Retina (tissue), 1 donor: ENCODE results near the gene CSNK2A1.
"Not testable (repeated sequence)": the region's sequence is repeated elsewhere in the genome, so short reads cannot be mapped to it uniquely, and the experiment has no call there.

ENCODE experiments used
- DNase-seq: peaks from one replicate; pipeline ENCODE4 v3.0.0-alpha.2; 2016

Gene CSNK2A1

DNA sequence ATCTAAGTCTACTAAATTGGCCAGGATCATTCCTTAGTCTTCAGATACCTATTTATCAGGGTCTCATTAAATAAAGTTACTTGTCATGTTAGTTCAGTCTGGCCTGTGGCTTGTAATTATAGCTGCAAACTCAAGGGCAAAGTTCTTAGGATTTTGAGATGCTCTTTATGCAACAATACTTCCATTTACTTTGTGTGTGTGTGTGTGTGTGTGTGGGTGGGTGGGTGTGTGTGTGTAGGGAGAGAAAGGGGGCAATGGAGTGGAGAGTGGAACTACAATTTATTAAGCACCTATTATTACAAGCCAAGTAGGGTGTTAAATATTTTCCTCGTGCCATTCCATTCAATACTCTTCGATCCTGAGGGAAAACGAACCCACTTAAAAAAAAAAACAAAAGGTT lies 63.5 kb downstream of the CSNK2A1 start:
- no peak for DNase-seq

DNA sequence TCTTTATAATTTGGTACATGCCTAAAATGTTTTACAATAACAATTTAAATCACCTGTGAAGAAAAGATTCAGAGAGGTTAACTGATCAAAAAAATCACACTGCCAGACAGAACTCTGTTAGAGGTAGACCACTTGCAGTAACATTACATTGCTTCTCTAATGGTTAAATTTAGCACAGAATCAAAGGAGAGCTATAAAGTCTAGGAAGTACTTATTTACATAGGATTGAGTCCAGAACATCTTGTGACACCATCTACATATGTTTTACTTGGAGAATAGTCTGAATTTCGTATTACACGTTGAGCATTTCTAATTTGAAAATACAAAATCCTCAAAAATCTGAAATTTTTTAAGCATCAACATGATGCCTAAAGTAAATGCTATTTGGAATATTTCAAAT lies 64.1 kb downstream of the CSNK2A1 start:
- no peak for DNase-seq

DNA sequence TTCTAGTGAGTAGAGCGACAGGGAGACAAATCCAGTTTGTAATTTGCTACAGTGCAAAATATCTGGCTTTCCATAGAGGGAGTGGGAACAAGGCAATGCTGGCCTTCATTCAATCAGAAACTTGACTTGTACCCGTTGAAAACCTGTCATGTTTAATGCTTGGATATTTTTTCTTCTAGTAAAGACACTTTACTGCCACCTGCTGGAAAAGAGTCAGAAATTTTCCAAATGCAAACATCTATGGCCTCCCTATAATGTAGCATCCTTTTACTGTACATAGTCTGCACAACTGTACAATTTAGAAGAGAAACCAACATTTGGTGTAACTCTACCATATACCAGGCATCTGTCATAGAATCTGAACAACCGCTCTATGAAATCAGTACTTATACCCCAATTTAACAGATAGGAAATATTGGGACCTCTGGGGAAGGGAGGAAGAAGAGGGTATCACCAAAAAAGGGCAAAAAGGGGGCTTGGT lies 64.6 kb downstream of the CSNK2A1 start:
- peak; percentile 56 for DNase-seq

DNA sequence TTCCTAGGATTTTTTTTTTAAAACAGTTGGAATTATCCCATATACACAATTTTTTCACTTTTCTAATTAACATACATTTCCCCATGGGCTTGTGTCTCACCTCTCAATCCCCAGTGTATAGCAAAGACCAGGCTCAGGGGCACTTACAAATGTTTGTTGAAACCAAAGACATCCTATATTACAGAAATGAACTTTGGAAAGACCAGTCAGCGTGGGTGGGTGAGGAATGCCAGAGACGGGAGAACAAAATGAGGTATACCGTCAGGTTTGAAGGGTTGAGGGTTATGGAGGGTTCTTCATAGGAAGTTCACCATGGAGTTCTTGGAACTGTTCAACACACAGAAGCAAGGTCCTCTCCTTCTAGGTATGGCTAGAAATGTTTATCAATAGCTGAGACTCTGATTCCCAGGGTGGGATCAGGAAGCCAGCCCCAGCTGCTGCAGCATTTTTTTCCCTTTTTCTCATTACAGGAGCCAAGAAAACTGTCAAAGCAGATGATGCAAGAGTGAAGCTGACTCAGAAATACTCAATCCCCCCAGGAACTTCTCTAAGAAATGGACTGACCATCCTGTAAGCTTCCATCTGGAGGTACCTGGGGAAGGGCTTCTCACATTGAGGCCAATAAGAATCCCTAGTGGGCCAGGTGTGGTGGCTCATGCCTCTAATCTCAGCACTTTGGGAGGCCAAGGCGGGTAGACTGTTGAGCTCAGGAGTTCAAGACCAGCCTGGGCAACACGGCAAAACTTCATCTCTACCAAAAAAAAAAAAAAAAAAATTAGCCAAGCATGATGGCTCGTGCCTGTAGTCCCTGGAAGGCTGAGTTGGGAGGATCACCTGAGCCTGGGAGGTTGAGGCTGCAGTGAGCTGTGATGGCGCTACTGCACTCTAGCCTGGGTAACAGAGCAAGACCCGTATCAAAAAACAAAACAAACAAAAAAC lies 65.3 kb downstream of the CSNK2A1 start:
- no peak for DNase-seq

DNA sequence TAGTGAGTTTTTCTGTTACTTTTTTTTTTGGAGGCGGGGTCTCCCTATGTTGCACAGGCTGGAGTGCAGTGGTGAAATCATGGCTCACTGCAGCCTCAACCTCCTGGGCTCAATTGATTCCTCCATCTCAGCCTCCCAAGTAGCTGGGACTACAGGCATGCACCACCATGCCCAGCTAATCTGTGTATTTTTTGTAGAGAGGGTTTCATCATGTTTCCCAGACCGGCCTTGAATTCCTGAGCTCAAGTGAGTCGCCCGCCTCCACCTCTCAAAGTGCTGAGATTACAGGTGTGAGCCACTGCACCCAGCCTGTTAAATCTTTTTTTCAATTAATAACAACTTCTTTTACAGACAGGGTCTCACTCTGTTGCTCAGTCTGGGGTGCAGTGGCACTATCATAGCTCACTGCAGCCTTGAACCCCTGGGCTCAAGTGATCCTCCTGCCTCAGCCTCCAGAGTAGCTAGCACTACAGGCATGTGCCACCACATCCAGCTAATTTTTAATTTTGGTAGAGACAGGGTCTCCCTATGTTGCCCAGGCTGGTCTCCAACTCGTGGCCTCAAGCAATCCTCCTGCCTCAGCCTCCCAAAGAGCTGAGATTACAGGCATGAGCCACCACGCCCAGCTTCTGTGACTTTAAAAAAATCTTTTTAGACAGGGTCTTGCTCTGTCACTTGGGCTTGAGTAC lies 66.9 kb downstream of the CSNK2A1 start:
- DNase-seq: not testable (repeated sequence)

DNA sequence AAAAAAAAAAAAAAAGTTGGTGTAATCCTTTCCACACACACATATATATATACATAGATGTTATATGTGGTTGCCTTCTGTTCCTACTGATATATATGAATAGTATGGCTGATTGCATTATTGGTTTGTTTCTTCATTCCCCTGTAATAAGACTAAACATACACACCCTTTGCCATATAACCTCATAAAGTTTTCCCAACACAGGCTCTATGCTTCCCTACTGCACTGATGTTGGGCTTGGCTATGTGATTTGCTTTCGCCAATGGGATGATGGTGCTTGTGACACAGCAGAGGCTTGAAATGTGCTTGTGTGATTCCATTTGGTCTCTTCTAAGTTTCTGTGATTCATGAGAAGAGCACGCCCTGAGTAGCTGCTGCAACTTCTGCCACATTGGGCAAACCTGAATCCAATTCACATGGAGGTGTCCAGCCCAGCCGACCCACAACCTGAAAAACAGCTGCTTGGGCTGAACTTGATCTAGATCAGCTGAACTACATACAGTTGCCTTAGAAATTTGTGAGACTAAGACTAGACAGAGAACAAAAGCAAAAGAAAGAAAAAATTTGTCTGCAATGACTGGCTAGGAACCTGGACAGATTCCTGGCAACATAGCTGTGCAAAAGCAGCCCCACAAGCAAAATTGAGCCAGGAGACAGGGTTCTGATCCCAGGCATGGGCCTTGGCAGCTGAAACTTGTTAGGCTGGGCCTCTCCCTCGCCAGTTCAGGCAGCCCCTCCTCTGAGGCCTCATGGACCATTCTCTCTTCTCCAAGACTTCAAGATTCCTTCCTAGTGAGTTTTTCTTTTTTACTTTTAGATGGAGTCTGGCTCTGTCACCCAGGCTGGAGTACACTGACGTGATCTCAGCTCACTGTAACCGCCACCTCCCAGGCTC lies 67.9 kb downstream of the CSNK2A1 start:
- no peak for DNase-seq

DNA sequence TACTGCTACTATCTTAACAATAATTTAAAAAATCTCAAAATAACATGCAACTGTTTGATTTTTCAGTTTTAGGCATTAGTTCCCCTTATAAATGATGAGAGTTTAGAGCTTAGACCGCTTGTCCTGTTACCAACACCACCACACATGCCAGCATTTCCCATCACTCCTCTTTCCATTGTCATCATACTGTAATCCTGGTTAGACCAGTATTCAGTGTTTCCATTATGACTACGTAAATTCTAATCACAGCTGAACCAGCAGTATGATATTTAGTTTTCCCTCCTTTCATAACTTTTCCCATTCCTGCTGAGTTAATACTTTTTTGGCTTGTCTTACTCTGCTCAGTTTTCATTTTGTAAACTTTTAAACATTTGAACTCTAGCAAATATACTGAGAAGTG lies 69.0 kb downstream of the CSNK2A1 start:
- DNase-seq: no peak

DNA sequence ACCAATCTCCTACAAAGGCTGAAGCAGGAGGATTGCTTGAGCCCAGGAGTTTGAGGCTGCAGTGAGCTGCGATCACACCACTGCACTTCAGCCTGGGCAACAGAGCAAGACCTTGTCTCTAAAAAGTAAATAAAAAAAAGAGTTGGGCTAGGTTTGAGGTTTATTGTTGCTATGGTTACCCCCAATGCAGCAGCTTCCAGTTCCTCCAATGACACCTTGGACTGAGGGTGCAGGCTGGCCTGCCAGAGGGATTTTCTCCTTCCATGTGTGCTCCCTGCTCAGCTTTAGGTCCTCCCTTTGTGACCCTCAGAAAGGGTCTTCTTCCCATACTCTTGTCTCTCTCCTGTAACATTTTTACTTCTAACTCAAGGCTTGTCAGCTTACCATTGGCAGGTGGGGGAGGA lies 70.7 kb downstream of the CSNK2A1 start:
- DNase-seq: no peak

DNA sequence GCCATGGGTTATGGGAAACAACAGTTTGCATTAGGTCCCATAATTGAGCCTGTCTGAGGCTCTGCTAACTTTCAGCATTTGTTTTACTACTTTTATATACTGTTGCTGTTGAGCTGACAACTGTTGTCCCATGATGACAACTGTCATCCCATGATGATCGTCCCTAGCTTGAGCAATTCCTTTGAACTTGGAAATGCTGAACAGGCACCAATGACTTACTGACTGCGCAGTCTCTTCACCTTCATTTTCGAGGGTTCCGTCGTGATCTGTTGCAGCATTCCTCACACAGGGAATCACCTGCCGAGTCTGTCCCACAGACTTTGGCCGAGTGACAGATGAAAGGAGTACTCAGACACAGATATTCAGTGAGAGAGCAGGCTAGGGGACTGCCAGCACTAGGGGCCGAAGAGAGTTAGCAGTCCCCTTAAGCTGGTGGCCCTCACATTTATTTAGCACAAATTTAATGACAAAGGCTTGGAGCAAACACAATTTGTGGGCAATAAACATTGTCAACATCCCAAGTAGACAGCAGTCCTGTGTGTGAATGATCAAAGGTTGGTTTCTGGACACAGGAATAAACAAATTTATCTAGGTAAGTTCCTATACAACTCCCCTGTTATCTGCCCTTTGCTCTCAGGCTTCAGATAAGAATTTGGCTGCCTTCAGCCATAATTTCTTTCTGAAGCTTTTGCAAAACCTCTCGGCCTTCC lies 71.3 kb downstream of the CSNK2A1 start:
- no peak for DNase-seq

DNA sequence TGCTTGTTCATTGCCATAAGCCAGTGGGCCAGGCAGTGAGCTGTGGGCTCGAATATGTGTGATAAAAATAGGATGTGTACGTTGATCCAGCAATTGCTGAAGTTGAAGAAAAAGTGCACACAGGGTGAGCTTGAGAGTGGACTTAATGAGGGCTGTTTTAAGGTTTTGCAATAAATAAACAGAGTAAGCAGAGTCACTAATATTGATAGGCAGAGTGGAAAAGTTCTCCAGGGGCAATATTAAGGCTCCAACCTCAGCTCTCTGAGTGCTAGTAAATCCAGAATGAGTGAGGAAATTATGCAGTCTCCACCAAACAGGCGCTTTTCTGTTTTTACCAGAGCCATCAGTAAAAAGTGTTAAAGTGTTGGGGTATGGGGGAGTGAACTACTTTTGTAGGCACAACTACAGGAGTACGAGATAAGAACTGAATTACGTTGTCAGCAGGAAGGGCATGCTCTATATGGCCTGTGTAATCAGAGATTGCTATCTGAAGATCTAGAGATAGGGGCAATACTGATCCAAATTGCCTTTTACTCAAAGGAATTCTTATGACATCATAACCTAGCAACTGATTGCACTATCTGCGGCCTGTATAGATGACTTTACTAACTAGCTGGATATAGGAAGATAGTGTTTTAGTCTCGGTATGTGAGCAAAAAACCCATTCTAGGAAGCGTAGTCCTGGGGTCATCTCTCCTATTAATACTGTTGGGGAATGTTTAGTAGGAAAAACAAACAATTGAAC lies 73.7 kb downstream of the CSNK2A1 start:
- no peak for DNase-seq

DNA sequence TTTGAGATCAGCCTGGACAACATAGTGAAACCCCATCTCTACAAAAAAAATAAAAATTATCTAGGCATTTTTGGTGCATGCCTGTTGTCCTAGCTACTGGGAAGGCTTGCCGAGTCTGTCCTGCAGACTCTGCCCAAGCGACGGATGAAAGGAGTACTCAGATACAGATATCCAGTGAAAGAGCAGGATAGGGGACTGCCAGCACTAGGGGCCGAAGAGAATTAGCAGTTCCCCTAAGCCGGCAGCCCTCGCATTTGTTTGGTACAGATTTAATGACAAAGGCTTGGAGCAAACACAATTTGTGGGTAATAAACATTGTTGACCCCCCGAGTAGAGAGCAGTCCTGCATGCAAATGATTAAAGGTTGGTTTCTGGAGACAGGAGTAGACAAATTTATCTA lies 75.8 kb downstream of the CSNK2A1 start:
- no peak for DNase-seq

DNA sequence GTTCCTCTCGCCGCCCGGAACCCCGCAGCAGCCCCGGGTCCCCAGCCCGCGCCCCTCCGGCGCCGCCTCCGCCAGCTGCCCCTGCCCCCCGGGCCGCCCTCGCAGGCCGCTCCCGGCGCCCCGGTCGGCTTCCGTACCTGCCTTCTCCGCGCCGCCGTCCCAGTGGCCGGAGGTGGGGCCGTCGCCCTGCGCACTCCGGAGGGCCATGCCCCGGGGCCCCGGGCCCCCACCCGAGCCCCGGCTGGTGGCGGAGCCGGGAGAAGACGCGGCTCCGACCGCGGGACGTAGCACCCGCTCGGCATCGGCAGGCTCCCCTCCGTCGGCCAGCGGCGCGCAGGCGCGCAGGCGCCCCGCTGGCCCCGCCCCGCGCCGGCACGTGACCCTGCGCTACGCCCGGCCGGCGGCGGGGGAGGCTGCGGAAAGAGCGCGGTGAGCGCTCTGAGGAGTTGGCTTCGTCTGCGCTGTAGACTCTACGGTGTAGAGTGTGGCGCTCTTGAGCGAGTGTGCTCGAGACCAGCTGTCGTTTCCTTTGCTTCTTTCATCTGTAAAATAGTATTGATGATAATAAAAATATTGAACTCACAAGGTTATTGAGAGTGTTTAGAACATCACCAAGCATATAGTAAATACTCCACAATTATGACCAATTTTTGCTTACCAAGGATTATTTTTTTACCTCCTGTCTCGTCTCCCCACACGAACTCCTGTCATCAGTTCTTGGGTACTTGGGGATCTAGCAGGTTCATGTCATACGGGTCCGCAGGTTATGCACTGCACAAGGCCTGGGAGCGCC lies 81.2 kb downstream of the CSNK2A1 start, which contains the start of gene TBC1D20:
Gene TBC1D20, minus strand, starts transcription at position 335 of the 793 bp plus-strand sequence. Its CDS starts 128 bp downstream, at position 207.
- DNase-seq: peak; percentile 83

DNA sequence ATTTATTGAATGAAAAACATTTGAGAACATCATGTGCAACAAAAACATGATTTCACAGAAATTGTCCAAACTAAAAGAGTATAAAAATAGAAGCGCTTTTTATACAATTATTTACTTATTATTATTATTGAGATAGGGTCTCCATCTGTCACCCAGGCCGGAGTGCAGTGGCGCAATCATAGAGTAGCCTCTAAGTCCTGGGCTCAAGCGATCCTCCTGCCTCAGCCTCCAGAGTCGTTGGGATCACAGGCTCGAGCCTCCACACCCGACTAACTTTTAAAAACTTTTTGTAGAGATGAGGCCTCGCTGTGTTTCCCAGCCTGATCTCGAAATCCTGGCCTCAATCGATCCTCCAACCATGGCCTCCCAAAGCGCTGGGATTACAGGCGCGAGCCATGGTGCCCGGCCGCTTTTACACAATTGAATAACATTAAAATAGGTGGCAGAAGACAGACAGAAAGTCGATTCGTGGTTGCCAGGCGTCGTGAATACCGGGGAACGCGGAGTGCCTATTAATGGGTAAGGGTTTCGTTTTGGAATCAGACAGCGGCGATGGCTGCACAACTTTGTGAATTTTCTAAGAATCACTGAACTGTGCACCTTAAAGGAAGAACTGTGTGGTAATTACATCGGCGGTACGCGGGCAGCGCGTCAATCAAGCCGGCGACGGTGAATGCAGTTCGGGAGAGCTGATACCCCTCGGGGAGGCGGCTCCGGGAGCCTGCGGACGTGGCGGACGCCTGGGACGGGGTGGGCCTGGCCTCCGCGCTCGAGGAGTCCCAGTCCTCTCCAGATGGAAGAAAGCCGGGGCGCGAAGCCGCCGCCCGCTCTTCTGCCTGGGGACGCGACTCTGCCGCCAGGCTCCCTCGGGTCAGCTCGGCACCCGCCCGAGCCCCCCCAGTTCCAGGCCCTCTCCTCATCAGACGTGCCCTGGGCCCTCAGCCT lies 82.1 kb downstream of the CSNK2A1 start:
- DNase-seq: peak; percentile 80

DNA sequence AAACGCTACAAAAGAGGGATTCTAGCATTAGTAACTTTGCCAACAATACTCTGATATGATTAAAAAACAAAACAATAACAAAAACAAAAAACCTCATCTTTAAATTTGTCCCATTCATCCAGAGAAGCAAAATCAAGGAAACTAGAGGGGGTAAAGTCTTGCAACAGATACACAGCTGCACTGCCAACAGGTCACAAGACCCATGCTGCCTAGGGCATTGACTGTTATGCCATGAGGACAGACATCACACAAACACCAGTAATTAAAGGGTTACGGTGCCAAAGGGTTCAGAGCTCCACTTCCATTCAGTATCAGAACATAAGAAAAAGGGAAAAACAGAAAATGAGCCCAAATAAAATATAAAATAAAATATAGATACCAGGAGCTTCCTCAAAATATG lies 82.9 kb downstream of the CSNK2A1 start:
- DNase-seq: no peak

DNA sequence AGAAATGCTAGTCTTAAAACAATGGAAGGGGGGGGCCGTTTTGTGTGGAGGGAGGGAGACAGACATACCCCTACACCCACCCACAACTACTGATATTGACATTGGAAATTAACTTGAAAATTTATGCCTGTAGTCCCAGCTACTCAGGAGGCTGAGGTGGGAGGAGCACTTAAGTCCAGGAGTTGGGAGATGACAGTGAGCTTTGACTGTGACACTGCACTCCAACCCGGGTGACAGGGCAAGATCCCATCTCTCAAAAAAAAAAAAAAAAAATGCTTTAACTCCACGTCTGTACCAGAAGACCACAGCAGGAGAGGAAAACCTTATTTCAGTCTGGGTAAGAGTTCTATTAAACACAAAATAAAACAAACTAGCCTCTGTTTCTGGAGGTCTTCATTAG lies 83.4 kb downstream of the CSNK2A1 start:
- DNase-seq: no peak

DNA sequence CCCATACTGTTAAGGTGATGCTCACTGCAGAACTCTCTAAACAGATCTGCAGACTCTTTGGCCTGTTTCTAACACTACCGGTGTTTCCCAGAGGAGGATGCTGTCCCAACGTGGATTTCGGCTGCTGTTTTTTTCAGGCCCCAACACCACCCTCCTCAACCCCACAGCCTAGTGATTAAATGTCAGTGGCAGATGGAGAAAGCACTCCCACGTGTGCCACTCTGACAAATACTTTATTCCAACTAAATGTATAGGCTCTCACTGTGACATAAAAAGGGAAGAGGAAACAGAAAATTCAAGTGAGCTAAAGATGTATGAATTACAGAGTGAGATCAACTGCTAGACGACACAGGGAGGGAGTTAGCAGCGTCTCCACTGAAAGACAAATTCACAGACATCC lies 84.8 kb downstream of the CSNK2A1 start:
- DNase-seq: no peak

DNA sequence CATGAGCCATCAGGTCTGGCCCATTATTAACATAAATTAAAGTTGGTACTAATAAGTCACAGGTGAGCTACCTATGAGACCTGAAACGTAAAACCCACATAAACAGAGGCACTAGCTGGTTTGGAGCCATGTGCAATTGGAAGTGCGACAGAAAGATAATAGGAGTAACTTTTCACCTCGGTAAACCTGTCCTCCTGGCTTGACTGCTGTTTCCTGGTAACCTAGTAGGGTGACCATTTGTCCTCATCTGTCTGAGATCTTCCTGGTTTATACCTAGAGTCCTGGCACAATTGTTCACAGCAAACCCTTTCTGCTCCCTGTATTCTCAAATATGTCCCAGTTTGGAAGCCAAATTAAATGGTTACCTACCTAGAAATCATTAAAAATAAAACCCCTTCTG lies 88.6 kb downstream of the CSNK2A1 start:
- DNase-seq: no peak

DNA sequence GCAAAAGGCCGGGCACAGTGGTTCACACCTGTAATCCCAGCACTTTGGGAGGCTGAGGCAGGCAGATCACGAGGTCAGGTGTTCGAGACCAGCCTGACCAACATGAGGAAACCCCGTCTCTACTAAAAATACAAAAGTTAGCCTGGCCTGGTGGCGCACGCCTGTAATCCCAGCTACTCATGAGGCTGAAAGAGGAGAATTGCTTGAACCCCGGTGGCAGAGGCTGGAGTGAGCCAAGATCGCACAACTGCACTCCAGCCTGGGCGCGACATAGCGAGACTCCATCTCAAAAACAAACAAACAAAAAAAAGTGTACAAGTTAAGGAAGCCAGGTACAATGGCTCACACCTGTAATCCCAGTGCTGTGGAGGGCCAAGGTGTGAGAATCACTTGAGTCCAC lies 91.6 kb downstream of the CSNK2A1 start:
- not testable (repeated sequence) for DNase-seq
